HepG2 (cell line): ENCODE measurements around the gene KIAA1549.

Source experiments
- CTCF ChIP-seq: sonication (generic); formaldehyde crosslinking; IDR thresholded peaks from 2 replicates; pipeline ENCODE4 v1.5.0; 2020; ENCODE audit warnings: mild to moderate bottlenecking, missing genetic modification reagents, moderate library complexity
- GATAD1 ChIP-seq: IDR thresholded peaks from 2 replicates; pipeline ENCODE4 v1.6.1; 2016; ENCODE audit warnings: missing genetic modification reagents, missing compliant biosample characterization
- HDAC2 ChIP-seq: sonication (generic); formaldehyde crosslinking; IDR thresholded peaks from 2 replicates; pipeline ENCODE4 v1.4.0; 2020; ENCODE audit warnings: missing genetic modification reagents
- POLR2AphosphoS5 ChIP-seq: IDR thresholded peaks from 2 replicates; pipeline ENCODE4 v1.6.1; 2012; ENCODE audit warnings: low read depth, low read length
- SP2 ChIP-seq: sonication (generic); formaldehyde crosslinking; IDR thresholded peaks from 2 replicates; pipeline ENCODE4 v1.5.1; 2020; ENCODE audit warnings: mild to moderate bottlenecking, missing genetic modification reagents
- ZNF614 ChIP-seq: IDR thresholded peaks from 2 replicates; pipeline ENCODE4 v1.6.1; 2018; ENCODE audit warnings: missing biosample characterization, missing genetic modification reagents, inconsistent platforms, borderline replicate concordance

- TF ChIP-seq CTCF (CRISPR knock-in tag) (no peak), HDAC2 (CRISPR knock-in tag) (no peak), GATAD1 (CRISPR knock-in tag) (no peak), ZNF614 (CRISPR knock-in tag) (no peak), POLR2AphosphoS5 (no peak), SP2 (CRISPR knock-in tag) (no peak)
Observed at GRCh38 chr7:138861051-138861450, 120.1 kb downstream of the KIAA1549 start.
